AG09319 (cell line): Measurements from ENCODE around the gene RAD51D.
"Not testable (repeated sequence)": the region's sequence is repeated elsewhere in the genome, so short reads cannot be mapped to it uniquely, and the experiment has no call there.

ENCODE experiments used
- DNase-seq: peaks from one replicate; pipeline ENCODE4 v3.0.0-alpha.2; 2010; ENCODE audit warnings: low read depth; ENCODE audit errors: extremely low read depth
- TF ChIP-seq, protein P1 (sequence below): IDR thresholded peaks from 2 replicates; pipeline ENCODE4 v1.5.1; 2011; ENCODE audit warnings: low read depth, mild to moderate bottlenecking, inconsistent platforms, low read length, moderate library complexity

RAD51D gene

DNA sequence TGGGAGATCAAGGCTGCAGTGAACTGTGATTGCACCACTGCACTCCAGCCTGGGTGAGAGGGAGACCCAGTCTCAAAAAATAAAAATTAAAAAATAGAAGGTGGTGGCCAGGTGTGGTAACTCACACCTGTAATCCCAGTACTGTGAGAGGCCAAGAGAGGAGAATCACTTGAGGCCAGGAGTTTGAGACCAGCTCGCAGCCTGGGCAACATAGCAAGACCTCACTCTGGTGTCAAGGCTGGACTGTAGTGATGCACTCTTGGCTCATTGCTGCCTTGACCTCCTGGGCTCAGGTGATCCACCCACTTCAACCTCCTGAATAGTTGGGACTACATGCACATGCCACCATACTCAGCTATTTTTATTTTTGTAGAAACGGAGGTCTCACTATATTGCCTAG lies 69.5 kb downstream of the RAD51D start:
- TF ChIP-seq, protein P1, sequence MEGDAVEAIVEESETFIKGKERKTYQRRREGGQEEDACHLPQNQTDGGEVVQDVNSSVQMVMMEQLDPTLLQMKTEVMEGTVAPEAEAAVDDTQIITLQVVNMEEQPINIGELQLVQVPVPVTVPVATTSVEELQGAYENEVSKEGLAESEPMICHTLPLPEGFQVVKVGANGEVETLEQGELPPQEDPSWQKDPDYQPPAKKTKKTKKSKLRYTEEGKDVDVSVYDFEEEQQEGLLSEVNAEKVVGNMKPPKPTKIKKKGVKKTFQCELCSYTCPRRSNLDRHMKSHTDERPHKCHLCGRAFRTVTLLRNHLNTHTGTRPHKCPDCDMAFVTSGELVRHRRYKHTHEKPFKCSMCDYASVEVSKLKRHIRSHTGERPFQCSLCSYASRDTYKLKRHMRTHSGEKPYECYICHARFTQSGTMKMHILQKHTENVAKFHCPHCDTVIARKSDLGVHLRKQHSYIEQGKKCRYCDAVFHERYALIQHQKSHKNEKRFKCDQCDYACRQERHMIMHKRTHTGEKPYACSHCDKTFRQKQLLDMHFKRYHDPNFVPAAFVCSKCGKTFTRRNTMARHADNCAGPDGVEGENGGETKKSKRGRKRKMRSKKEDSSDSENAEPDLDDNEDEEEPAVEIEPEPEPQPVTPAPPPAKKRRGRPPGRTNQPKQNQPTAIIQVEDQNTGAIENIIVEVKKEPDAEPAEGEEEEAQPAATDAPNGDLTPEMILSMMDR, result no peak
- DNase-seq, result no peak

DNA sequence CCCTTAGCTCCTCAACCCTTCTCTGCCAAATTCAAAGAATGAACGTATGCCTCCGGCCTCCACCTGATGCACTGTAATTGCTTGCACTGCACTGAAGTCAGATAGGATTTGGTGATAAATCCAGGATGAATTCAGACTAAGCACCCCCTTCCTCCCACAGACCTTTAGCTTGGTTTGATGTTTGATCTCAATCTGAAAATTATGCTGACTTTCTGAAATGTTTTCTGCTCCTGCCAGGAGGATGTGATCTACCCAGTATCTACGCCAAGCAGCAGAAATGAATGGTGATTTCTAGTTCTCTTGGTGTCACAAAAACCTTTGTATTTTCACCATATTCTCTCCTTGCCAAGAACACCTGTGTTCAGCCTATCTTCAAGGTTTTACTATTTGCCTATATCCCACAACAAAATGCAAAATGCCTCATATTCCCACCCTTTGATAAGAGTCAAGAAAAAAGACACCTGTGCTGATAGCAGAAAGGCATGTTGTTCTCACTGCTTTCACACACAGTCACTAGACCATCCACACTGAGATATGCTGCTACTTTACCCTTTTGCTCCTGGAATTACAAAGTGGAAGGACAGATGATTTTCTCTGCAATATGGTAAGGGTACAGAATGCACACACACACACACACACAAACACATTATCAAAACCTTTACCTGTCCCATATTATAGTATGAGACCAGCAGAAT lies 70.8 kb downstream of the RAD51D start:
- DNase-seq, result no peak
- TF ChIP-seq, protein P1, result no peak

DNA sequence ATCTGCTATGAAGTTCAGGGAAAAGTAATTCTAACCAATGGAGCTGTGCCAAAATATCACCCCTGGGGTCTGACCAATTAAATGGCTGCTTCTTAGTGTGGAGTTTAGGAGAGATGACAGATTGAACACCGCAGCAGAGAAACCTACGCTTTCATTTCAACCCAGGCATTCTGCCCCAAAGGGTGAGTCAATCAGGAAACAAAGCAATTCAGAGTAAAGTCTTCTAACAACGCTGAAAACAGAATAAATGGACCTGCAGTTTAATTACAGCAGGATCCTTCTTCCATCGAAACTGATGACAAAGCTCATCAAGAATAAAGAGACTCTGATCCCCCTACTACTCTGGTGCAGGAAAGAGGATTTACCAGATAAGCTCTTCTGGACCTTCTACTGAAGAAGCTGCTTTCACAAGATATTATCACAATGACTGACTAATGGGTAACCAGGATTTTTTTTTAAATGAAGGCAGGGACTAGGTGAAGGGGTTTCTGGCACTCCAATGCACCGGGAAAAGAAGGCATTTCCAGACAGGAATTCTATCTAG lies 72.8 kb downstream of the RAD51D start:
- no peak for DNase-seq
- TF ChIP-seq, protein P1, result no peak

DNA sequence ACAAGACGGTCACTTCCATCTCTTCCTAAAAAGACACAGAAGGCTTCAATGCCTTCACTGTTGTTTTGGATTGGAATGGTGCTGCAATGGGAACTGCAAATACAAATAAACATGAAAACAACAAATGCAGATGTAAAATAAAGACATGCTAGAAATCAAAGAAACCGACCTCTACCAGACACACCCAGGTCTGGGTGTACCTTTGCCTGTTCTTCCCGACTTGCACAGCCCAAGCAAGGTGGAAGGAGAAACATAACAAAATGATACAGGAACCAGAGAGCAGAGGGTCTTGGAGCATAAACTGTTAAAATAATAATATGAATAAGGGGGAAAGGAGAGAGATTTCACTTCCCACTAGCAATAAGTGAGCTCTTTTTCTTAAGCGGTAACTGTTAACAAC lies 73.4 kb downstream of the RAD51D start:
- no peak for DNase-seq
- TF ChIP-seq, protein P1, result no peak

DNA sequence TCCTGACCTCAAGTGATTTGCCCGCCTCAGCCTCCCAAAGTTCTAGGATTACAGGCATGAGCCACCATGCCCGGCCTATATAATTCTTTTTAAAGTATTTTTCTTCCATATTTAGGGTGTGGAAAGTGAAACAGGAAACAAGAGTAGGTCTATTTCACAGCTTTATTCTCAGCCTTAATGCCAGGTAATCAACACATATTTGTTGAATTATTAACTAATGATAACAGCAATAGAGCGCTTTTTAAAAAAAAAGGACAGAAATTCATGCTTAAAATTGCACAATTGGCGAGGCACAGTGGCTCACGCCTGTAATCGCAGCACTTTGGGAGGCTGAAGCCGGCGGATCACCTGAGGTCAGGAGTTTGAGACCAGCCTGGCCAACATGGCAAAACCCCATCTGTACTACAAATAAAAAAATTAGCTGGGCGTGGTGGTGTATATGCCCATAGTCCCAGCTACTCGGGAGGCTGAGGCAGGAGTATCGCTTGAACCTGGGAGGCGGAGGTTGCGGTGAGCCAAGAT lies 74.1 kb downstream of the RAD51D start:
- DNase-seq, result not testable (repeated sequence)

DNA sequence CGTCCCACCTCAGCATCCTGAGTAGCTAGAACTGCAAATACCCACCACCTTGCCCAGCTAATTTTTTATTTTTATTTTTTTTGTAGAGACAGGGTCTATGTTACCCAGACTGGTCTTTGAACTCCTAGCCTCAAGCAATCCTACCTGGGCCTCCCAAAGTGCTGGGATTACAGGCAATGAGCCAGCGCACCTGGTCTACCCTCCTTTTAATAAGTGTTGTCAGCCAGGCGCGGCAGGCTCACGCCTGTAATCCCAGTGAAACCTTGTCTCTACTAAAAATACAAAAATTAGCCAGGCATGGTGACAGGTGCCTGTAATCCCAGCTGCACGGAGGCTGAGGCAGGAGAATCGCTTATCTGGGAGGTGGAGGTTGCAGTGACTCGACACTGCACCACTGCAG lies 75.5 kb downstream of the RAD51D start:
- DNase-seq, result no peak
- TF ChIP-seq, protein P1, result no peak
